GM21717 (cell line): Measurements from ENCODE around the gene LRP1.

Source experiments
- ATAC-seq: cut with Tn5 transposase; IDR thresholded peaks from one replicate; pipeline ENCODE4 v1.9.1; 2021; ENCODE audit warnings: mild to moderate bottlenecking, moderate library complexity; ENCODE audit not compliant: unreplicated experiment

Gene LRP1

GRCh38 chr12:57093415-57094207 lies 34.7 kb upstream of the LRP1 start:
- ATAC-seq = no peak

DNA sequence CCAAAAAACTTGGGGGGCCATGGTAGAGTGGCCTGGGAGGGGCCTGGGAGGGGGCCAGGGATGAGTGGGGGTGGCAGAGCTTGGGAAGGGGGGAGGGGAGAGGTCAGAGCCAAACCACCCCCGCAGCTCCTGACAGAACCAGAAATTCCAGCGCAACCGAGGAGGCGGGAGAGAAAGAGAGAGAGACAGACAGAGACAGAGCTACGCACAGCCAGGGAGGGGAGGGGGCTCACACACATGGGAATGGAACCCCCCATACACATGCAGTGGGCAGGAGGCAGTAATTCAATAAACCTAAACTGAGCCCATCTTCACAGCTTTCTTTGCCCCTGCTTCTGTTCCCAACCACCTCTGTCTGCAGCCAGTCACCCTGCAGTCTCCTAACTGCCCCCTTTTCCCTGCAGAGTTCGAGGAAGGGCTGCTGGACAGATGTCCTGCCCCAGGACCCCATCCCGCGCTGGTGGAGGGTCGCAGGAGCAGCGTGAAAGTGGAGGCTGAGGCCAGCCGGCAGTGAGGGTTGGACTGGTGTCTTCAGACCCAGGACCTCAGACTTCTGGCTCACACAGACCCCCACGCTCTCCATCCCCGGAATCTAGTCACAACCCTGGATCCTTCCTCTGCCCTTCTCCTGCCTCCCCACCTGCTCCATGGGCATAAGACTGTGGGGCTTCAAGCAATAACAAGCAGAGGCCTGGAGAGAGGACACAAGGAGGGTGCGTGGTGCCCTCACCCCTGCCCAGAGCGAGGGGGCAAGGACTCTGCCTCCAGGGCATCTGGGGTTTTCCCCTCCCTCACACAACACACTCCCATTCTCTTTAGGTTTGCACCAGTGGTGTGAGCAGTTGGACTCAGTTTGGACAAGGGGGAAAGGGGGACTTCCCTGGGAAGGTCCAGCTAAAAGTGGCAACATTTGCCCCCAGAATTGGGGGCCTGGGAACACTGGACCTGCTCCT lies 33.8 kb upstream of the LRP1 start:
- no peak for ATAC-seq

DNA sequence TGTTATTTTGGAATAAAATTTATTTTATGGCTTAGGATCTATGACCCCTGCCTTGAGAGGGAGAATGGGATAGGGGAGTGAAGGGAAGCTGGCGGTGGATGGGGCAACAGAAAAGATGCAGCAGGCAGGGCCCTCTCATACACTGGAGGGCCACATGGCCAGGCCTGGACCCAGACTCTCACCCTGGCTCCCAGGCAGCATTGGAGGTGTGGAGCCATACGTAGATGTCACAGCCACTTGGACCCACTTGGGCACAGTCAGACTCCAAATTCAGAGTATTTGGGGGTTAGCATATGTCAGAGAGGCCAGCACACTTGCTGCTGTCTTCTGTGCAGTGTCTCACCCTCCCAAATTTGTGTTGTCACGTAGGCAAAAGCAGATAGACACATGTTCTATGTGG lies 32.8 kb upstream of the LRP1 start:
- no peak for ATAC-seq

- ATAC-seq = no peak
Observed at GRCh38 chr12:57096099-57096572, 32.1 kb upstream of the LRP1 start.

DNA sequence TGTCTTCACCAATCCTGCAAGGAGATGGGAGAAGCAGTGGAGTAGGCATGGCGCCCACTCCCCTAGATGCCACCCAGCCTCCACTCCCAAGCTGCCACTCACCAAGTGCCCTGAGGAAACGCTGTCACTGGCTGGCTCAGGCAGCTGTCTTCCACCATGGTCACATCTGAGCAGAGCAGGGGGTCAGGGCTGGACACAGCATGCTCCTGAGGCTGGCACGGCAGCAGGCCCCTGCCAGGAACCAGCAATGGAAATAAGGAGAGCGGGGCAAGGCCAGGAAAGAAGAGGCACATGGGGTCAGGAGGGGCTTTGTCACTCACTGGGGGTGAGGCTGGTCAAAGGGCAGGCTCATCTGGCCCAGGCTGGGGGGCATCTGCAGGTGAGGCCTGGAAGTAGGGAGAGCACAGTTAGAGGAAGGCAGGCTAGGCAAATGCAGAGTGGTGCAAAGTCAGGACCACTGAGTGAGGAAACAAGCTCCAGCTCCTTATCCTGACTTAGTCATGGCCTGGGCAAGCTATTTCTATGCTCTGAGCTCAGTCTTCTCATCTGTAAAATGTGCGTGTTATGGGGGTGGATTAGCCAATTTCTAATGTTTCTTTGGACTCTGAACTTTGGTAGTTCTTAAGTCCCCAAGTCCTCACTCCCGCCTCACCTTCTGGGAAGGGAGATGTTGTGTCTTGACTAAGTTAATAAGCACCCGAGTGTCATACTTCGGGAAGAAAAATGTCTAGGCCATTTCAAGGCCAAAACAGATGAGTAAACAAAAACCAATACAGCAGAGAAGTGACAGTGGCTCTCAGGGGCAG lies 31.3 kb upstream of the LRP1 start:
- ATAC-seq = no peak

GRCh38 chr12:57097554-57097835 lies 30.8 kb upstream of the LRP1 start:
- ATAC-seq = no peak

GRCh38 chr12:57098546-57098945 lies 29.7 kb upstream of the LRP1 start:
- no peak for ATAC-seq

GRCh38 chr12:57099047-57099714 lies 29.1 kb upstream of the LRP1 start:
- no peak for ATAC-seq

GRCh38 chr12:57099766-57100165 lies 28.5 kb upstream of the LRP1 start:
- no peak for ATAC-seq

GRCh38 chr12:57101892-57102695 lies 26.2 kb upstream of the LRP1 start:
- no peak for ATAC-seq

GRCh38 chr12:57103856-57104255 lies 24.4 kb upstream of the LRP1 start:
- no peak for ATAC-seq

DNA sequence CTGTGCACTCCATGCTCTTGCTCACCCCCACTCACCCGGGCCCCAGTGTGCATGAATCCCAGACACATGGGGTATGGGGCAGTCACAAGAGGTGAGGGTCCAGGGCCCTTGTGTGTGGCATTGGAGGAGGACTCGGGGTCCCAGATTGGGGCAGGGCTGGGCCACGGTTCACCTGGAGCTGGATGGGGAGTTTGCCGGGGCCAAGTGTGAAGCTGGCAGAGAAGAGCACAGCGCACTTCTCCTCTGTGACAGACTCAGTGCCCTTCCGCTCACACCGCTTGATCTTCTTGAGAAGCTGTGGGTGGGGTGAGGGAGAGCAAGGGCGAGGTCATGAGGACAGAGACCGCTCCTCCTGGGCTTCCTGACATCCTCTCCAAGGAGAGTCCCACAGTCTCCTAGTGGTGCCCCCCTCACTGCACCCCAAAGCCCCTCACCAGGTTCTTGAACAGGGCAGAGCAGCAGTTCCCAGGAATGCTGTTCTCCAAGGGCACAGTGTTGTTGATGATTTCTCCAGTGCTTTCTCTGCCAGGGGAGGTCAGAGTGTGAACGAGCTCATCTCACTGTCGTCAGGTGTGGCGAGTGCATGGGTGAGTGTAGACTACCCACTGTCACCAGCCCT lies 23.9 kb upstream of the LRP1 start:
- ATAC-seq = no peak

GRCh38 chr12:57105011-57105753 lies 23.1 kb upstream of the LRP1 start:
- ATAC-seq = no peak

DNA sequence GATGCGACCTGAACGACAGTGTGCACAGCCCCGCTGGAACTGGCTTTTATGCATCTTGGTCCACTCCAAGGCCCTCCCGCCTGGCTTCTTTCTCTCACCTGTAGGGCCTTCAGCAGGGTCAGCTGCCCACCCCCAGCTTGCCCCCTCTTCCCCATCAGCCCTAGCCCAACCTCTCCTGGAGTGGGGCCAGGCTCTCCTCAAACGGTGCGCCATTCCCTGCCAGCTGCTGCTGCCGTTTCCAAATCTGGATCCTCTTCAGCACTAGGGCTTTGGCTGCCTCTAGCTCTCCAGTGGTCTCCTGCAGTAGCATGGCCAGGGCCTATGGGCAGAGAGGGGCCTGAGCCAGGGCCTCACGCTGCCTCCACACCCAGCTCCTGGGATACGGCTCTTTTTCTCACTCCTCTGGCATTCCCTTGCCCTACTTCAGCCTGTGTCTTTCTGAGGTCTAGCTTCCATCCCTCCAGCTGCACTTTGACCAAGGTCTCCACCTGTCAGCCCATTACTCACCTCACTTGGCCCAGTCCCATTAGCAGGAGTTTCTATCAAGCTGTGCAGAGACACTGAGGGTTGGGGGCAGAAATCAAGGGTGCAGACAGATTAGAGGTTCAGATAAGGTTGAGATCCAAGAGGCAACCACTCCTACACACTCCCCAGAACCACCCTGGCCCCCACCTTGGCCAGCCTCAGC lies 22.1 kb upstream of the LRP1 start:
- no peak for ATAC-seq

GRCh38 chr12:57107456-57108155 lies 20.7 kb upstream of the LRP1 start:
- no peak for ATAC-seq

DNA sequence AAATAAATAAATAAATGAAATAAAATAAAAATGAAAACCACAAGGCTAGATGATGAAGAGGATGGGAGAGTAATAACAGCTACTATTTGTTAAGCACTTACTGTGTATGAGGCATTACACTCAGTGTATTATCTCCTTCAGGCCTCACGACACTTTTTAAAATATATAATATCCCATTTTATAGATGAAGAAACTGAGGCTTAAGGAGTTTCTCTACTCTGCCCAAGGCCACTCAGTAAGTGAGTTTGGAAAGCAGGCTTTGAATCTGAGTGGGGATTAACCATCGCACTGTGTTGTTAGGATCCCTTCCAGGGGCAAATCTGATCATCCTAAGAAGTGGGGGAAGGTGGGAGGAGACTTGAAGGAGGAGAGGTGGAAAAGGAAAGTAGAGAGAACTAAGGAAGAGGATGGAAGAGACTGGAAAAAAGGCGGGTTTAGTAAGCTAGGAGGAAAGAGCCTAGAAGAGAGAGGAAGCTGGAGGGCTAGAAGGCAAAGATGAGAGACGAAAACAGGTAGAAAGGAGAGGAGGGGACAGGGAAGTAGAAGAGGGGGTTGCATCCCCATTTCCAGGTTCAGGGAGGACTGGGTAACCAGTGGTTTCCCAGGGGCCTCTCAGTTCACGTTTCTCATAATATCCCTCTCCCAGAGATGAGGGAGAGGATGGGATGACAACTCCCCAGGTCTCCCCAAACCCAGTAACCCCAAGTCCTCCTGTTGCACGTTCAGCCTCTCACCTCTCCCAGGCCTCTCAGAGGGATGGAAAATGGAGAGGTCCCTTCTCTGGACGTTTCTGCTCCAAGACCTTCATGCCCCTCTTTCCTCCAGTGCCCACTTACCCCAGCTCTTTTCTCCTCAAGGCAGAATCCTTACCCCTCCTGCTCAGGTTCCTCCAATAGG lies 18.8 kb upstream of the LRP1 start:
- no peak for ATAC-seq
